ENCODE results near the gene OR4P4. TPM values are rescaled to one million over a fixed set of nuclear protein-coding genes. Genes with fewer than 3 reads are reported as not detected.

OR4P4 gene
- total RNA-seq, 1 donor from 2014 or later, result not detected

- no peaks in the 10 kb centered on the region for H3K27me3 ChIP-seq (ENCODE audit: control insufficient read depth, insufficient read depth, low read length)
- H3K4me3 ChIP-seq (ENCODE audit: low read depth, low read length), result no peak overlapping the region
- FAIRE-seq, result no peak
- no peaks in the 10 kb centered on the region for H3K36me3 ChIP-seq (ENCODE audit: control insufficient read depth, insufficient read depth, low read length)
- peak; percentile 12 for DNase-seq (ENCODE audit: low read depth)
- TF ChIP-seq CTCF (IDR thresholded peaks at IDR 0.05; ENCODE audit: insufficient read depth, low read length, severe bottlenecking), result no peak
Measured at GRCh38 chr11:55655096-55655495, 20.2 kb downstream of the OR4P4 start.

- no peaks in the 10 kb centered on the region for H3K27me3 ChIP-seq (ENCODE audit: control insufficient read depth, insufficient read depth, low read length)
- H3K4me3 ChIP-seq (ENCODE audit: low read depth, low read length), result no peak overlapping the region
- no peak for FAIRE-seq
- no peaks in the 10 kb centered on the region for H3K36me3 ChIP-seq (ENCODE audit: control insufficient read depth, insufficient read depth, low read length)
- DNase-seq (ENCODE audit: low read depth), result no peak
- TF ChIP-seq CTCF (IDR thresholded peaks at IDR 0.05; ENCODE audit: insufficient read depth, low read length, severe bottlenecking), result no peak
Measured at GRCh38 chr11:55658031-55658573, 23.2 kb downstream of the OR4P4 start.

- DNase-seq (ENCODE audit: low read depth), result no peak
- no peak for TF ChIP-seq CTCF (IDR thresholded peaks at IDR 0.05; ENCODE audit: insufficient read depth, low read length, severe bottlenecking)
- no peaks in the 10 kb centered on the region for H3K27me3 ChIP-seq (ENCODE audit: control insufficient read depth, insufficient read depth, low read length)
- H3K4me3 ChIP-seq (ENCODE audit: low read depth, low read length), result no peak overlapping the region
- no peak for FAIRE-seq
- H3K36me3 ChIP-seq (ENCODE audit: control insufficient read depth, insufficient read depth, low read length), result no peaks in the 10 kb centered on the region
Measured at GRCh38 chr11:55658608-55659007, 23.7 kb downstream of the OR4P4 start.

GRCh38 chr11:55661901-55662300 is 27.0 kb downstream of the OR4P4 start, which contains the start of gene OR4C6:
Gene OR4C6 (plus strand): TSS chr11:55662201. CDS start chr11:55665167, 2,966 bp downstream.
- H3K4me3 ChIP-seq (ENCODE audit: low read depth, low read length), result no peak within 1 kb of the TSS
- FAIRE-seq, result no peak
- no peaks in the 10 kb centered on the region for H3K27me3 ChIP-seq (ENCODE audit: control insufficient read depth, insufficient read depth, low read length)
- H3K36me3 ChIP-seq (ENCODE audit: control insufficient read depth, insufficient read depth, low read length), result no peaks in the 10 kb centered on the region
- no peak for DNase-seq (ENCODE audit: low read depth)
- no peak for TF ChIP-seq CTCF (IDR thresholded peaks at IDR 0.05; ENCODE audit: insufficient read depth, low read length, severe bottlenecking)

GRCh38 chr11:55669376-55669775 is 34.5 kb downstream of the OR4P4 start:
- H3K27me3 ChIP-seq (ENCODE audit: control insufficient read depth, insufficient read depth, low read length), result no peaks in the 10 kb centered on the region
- TF ChIP-seq CTCF (IDR thresholded peaks at IDR 0.05; ENCODE audit: insufficient read depth, low read length, severe bottlenecking), result no peak
- H3K36me3 ChIP-seq (ENCODE audit: control insufficient read depth, insufficient read depth, low read length), result no peaks in the 10 kb centered on the region
- DNase-seq (ENCODE audit: low read depth) (no peak), FAIRE-seq (no peak)
- H3K4me3 ChIP-seq (ENCODE audit: low read depth, low read length), result no peak overlapping the region

- H3K36me3 ChIP-seq (ENCODE audit: control insufficient read depth, insufficient read depth, low read length), result no peaks in the 10 kb centered on the region
- H3K4me3 ChIP-seq (ENCODE audit: low read depth, low read length), result no peak overlapping the region
- H3K27me3 ChIP-seq (ENCODE audit: control insufficient read depth, insufficient read depth, low read length), result no peaks in the 10 kb centered on the region
- no peak for FAIRE-seq
- no peak for TF ChIP-seq CTCF (IDR thresholded peaks at IDR 0.05; ENCODE audit: insufficient read depth, low read length, severe bottlenecking)
- no peak for DNase-seq (ENCODE audit: low read depth)
Measured at GRCh38 chr11:55673860-55674259, 38.9 kb downstream of the OR4P4 start.
